Thymus (tissue), 11 donors: ENCODE data around the gene UBN2. TPM values are rescaled to one million over a fixed set of nuclear protein-coding genes. Genes with fewer than 3 reads are reported as not detected.
"Not testable (repeated sequence)": the region's sequence is repeated elsewhere in the genome, so short reads cannot be mapped to it uniquely, and the experiment has no call there.

ENCODE experiments used
- DNase-seq, 9 donors: peaks; one replicate each; pipeline ENCODE4 v3.0.0-alpha.2; 2013; ENCODE audit warnings: low spot score in 9 of 9, low read depth in 6 of 9, missing footprints in 1 of 9
- H3K27ac ChIP-seq, 2 donors: one replicate each; pipeline ENCODE4 v1.5.1; 2013; ENCODE audit warnings: control low read depth in 1 of 2, low read depth in 1 of 2, low read length in 1 of 2, mild to moderate bottlenecking in 1 of 2, moderate library complexity in 1 of 2
- H3K27me3 ChIP-seq, 2 donors: one replicate each; pipeline ENCODE4 v1.5.1; 2013; ENCODE audit warnings: low read length in 1 of 2; ENCODE audit not compliant: control insufficient read depth in 2 of 2, insufficient read depth in 1 of 2
- H3K36me3 ChIP-seq, 2 donors: one replicate each; pipeline ENCODE4 v1.5.1; 2013; ENCODE audit warnings: low read length in 1 of 2, mild to moderate bottlenecking in 1 of 2, moderate library complexity in 1 of 2; ENCODE audit not compliant: control insufficient read depth in 2 of 2, insufficient read depth in 2 of 2
- H3K4me1 ChIP-seq, 2 donors: one replicate each; pipeline ENCODE4 v1.5.1; 2013; ENCODE audit warnings: low read length in 2 of 2; ENCODE audit not compliant: control insufficient read depth in 2 of 2, insufficient read depth in 2 of 2
- H3K4me3 ChIP-seq, 2 donors: one replicate each; pipeline ENCODE4 v1.5.1; 2013; ENCODE audit warnings: low read length in 2 of 2, control low read depth in 1 of 2, mild to moderate bottlenecking in 1 of 2
- H3K9me3 ChIP-seq, 2 donors: one replicate each; pipeline ENCODE4 v1.5.1; 2013; ENCODE audit warnings: low read length in 1 of 2, mild to moderate bottlenecking in 1 of 2; ENCODE audit not compliant: control insufficient read depth in 2 of 2, insufficient read depth in 1 of 2
- WGBS: extraction: QIAGEN DNeasy Blood & Tissue Kit; methylation state at CpG from one replicate; pipeline ENCODE4 v1.1.7; 2013; 5-methylcytosine and 5-hydroxymethylcytosine counted together
- polyA plus RNA-seq: library from polyadenylated mRNA; stranded (reverse); fragments of 200-250 nt; gene quantifications from one replicate; pipeline ENCODE4 v1.2.3, GENCODE V29; 2013
- total RNA-seq: library from RNA; stranded (reverse); fragments of 120-200 nt; gene quantifications from one replicate; pipeline ENCODE4 v1.2.4, GENCODE V29; 2013
- donor health status: healthy.

The UBN2 gene
- total and polyA plus RNA-seq, 2 donors = 3.8 to 4.3 TPM

DNA sequence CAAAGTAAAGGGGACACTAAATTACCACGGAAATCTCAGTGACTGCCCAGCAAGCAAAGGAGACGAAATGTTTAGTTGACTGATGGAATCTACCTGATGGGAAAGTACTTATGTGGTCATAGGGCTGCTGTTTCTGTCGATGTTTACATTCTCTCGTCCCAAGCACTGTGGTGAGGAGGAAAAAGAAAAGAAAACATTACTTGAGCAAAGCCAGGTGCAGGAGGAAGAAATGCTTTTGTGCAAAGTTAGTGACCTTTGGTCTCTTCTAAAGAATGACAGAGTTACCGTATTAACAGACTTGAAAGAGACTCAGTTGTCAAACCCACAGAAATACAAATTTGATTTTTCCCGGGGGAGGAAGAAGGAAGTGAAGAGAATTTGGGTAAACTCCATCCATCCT is 66.8 kb downstream of the UBN2 start:
- H3K36me3 ChIP-seq = peaks cover 21 to 31% of the 10 kb centered on the region in 2 donors
- no peak for DNase-seq
- WGBS = 91% methylated on average over 6 of the region's 6 CpGs
- no peak overlapping the region for H3K4me3 ChIP-seq
- H3K4me1 ChIP-seq = no peaks in the 10 kb centered on the region
- no peaks in the 10 kb centered on the region for H3K27me3 ChIP-seq
- no peaks in the 10 kb centered on the region for H3K9me3 ChIP-seq
- H3K27ac ChIP-seq = no peak overlapping the region

DNA sequence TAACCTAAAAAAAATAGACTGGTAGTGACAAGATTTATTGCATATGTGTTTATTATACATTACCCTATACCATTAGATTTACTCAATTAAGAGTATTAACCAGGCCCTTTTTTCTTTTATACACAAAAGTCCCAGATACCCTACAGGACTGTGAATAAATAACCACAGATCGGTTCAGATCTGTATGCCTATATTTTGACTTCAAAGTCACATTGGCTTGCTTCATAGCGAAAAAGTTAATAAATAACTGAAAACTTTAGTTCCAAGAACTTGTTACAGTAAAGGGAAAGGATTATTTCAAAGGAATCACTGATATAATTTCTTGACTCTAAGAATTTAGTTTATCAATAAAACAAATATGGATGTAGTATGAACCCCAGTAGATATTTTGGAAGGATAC is 68.3 kb downstream of the UBN2 start:
- no peaks in the 10 kb centered on the region for H3K4me1 ChIP-seq
- 99% methylated on average over 2 of the region's 2 CpGs for WGBS
- H3K27me3 ChIP-seq = no peaks in the 10 kb centered on the region
- peaks cover 16 to 20% of the 10 kb centered on the region in 2 donors for H3K36me3 ChIP-seq
- no peak for DNase-seq
- no peak overlapping the region for H3K4me3 ChIP-seq
- H3K27ac ChIP-seq = no peak overlapping the region
- no peaks in the 10 kb centered on the region for H3K9me3 ChIP-seq

DNA sequence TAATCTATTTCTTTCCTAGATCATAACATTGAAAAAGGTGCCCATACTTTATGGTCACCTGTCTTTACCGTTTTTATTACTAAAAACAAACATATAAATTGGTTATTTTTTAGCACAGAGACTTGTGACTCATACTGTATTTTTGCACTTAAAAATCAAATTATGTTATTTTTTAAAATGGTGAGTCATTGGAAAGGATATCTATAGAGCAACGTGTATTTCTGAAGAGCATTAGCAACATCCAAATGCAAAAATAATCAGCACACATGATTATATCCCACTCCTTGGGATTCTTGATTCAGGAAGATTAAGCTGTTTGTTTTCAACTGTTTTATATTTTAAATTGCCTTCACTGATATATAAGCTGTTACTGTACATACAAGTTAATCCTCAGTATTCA is 69.4 kb downstream of the UBN2 start:
- 99% methylated on average over 2 of the region's 2 CpGs for WGBS
- Histone ChIP-seq H3K9me3 (no peaks in the 10 kb centered on the region), H3K4me1 (no peaks in the 10 kb centered on the region), H3K36me3 (peaks cover 9 to 16% of the 10 kb centered on the region in 2 donors), H3K27ac (no peak overlapping the region), H3K4me3 (no peak overlapping the region), H3K27me3 (no peaks in the 10 kb centered on the region)
- DNase-seq = no peak

DNA sequence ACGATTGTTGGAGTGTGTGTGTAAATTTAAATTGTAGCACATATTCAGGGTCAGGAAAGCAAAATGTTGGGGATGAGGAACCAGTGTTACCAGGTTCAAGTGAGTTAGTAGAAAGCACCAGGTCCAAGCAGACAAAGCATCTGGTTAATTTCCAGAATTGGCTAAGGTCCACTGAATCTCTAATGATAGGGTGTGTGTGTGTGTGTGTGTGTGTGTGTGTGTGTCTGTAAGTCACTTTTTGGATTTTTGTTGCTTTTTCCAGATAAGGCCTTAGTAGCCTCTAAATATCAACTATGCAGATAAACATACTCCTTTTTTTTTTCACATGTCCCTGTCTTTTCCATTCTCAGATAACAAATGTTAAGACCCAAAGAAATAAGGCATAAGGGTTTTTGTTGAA is 73.5 kb downstream of the UBN2 start:
- no peaks in the 10 kb centered on the region for H3K9me3 ChIP-seq
- H3K4me3 ChIP-seq = no peak overlapping the region
- peaks cover 0 to 9% of the 10 kb centered on the region in 2 donors for H3K36me3 ChIP-seq
- H3K27me3 ChIP-seq = no peaks in the 10 kb centered on the region
- DNase-seq = no peak
- no peaks in the 10 kb centered on the region for H3K4me1 ChIP-seq
- 96% methylated on average over 1 of the region's 1 CpG for WGBS
- no peak overlapping the region for H3K27ac ChIP-seq

GRCh38 chr7:139317939-139318505 is 87.0 kb downstream of the UBN2 start:
- Histone ChIP-seq H3K4me3 (no peak overlapping the region), H3K27me3 (no peaks in the 10 kb centered on the region), H3K27ac (no peak overlapping the region), H3K4me1 (no peaks in the 10 kb centered on the region), H3K36me3 (no peaks in the 10 kb centered on the region), H3K9me3 (no peaks in the 10 kb centered on the region)
- DNase-seq = no peak
- WGBS = 78% methylated on average over 5 of the region's 5 CpGs

- 88% methylated on average over 11 of the region's 11 CpGs for WGBS
Observed at GRCh38 chr7:139321071-139321745, 90.2 kb downstream of the UBN2 start.

DNA sequence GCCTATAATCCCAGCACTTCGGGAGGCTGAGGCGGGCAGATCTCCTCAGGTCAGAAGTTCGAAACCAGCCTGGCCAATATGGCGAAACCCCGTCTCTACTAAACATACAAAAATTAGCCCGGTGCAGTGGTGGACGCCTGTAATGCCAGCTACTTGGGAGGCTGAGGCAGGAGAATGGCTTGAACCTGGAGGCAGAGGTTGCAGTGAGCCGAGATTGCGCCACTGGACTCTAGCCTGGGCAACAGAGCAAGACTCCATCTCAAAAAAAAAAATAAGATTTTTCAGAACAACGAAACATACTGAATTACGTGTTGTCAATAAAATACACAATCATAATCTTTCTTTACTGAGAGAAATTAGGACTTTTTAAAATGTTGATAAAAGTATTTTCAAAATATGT is 93.7 kb downstream of the UBN2 start:
- not testable (repeated sequence) for H3K4me3 ChIP-seq, H3K36me3 ChIP-seq, H3K27ac ChIP-seq, H3K4me1 ChIP-seq, DNase-seq, H3K9me3 ChIP-seq, H3K27me3 ChIP-seq
- WGBS = 98% methylated on average over 11 of the region's 11 CpGs

More at GRCh38 chr7:139321071-139321745, 90.2 kb downstream of the UBN2 start:
- no peaks in the 10 kb centered on the region for H3K9me3 ChIP-seq
- no peak for DNase-seq
- H3K4me3 ChIP-seq = no peak overlapping the region
- no peaks in the 10 kb centered on the region for H3K27me3 ChIP-seq
- H3K4me1 ChIP-seq = no peaks in the 10 kb centered on the region
- no peaks in the 10 kb centered on the region for H3K36me3 ChIP-seq
- H3K27ac ChIP-seq = no peak overlapping the region

GRCh38 chr7:139328375-139328774 is 97.3 kb downstream of the UBN2 start:
- no peaks in the 10 kb centered on the region for H3K36me3 ChIP-seq
- no peak overlapping the region for H3K4me3 ChIP-seq
- no peaks in the 10 kb centered on the region for H3K4me1 ChIP-seq
- WGBS = 91% methylated on average over 2 of the region's 2 CpGs
- H3K27ac ChIP-seq = no peak overlapping the region
- DNase-seq = no peak
- H3K27me3 ChIP-seq = no peaks in the 10 kb centered on the region
- H3K9me3 ChIP-seq = no peaks in the 10 kb centered on the region

- no peak for DNase-seq
- WGBS = 69% methylated on average over 2 of the region's 2 CpGs
Observed at GRCh38 chr7:139329119-139329518, 98.1 kb downstream of the UBN2 start.

More at GRCh38 chr7:139329119-139329518, 98.1 kb downstream of the UBN2 start:
- Histone ChIP-seq H3K9me3 (no peaks in the 10 kb centered on the region), H3K27me3 (no peaks in the 10 kb centered on the region), H3K4me3 (no peak overlapping the region), H3K27ac (no peak overlapping the region), H3K4me1 (no peaks in the 10 kb centered on the region), H3K36me3 (no peaks in the 10 kb centered on the region)
